K562 (cell line): ENCODE results near the gene PI4KA. TPM values are rescaled to one million over a fixed set of nuclear protein-coding genes. Genes with fewer than 3 reads are reported as not detected.
A peak's percentile ranks its signal among the peaks of the same experiment; 100 is the strongest.
"Not testable (repeated sequence)": the region's sequence is repeated elsewhere in the genome, so short reads cannot be mapped to it uniquely, and the experiment has no call there.

Experiments used
- ATAC-seq: fragments of 200-7000 bp; cut with Tn5 transposase; 3 replicates; pipeline ENCODE4 v1.9.1; 2020; ENCODE audit warnings: moderate library complexity
- BruUV-seq: library from RNA; stranded (reverse); fragments of 400-500 nt; replicated peaks from 2 replicates; lab custom pipeline; 2021; lab: Mats Ljungman, UMichigan
- CTCF ChIA-PET: fragments of 300-600 bp; formaldehyde crosslinking; extraction: SDS; loops from one replicate; lab custom pipeline; 2021; ENCODE audit warnings: low intra/inter-chr PET ratio; lab: Yijun Ruan, JAX
- POLR2A ChIA-PET: fragments of 300-600, 350-650 bp; sonication (Branson Sonifier 250); formaldehyde crosslinking; extraction: SDS; loops from one replicate; lab custom pipeline; 2021; ENCODE audit warnings: antibody characterized with exemption, inconsistent platforms; lab: Yijun Ruan, JAX
- DNase-seq, 4 experiments: peaks; one replicate each; pipeline versions ENCODE4 v3.0.0 to v3.0.0-alpha.2; 2011 to 2018; ENCODE audit warnings: low spot score in 3 of 4, mixed read lengths in 3 of 4; ENCODE audit errors: extremely low read depth in 1 of 4
- FAIRE-seq: peaks from 2 replicates; lab custom pipeline; 2011; peaks lifted over from hg19 to GRCh38; lab: Jason Lieb, UNC
- H2AFZ ChIP-seq: 2 replicates; pipeline ENCODE4 v1.6.0; 2011; ENCODE audit warnings: low read depth, low read length, control low read depth, inconsistent platforms
- H3K27ac ChIP-seq: fragments of 200-600 bp; 3 replicates; pipeline ENCODE4 v1.8.0; 2011; ENCODE audit warnings: low read depth, mild to moderate bottlenecking, control low read depth, inconsistent platforms, low read length, moderate library complexity, mixed read lengths; ENCODE audit errors: extremely low read depth
- H3K27me3 ChIP-seq, 2 experiments: fragments of 300-600 bp in 1 of 2; 2 replicates in 1 of 2; 3 replicates in 1 of 2; pipeline versions ENCODE4 v1.6.0 to v1.8.0; 2011; ENCODE audit warnings: inconsistent platforms in 2 of 2, low read length in 2 of 2, mild to moderate bottlenecking in 1 of 2, mixed read lengths in 1 of 2, moderate library complexity in 1 of 2; ENCODE audit not compliant: control insufficient read depth in 2 of 2, insufficient read depth in 2 of 2
- H3K36me3 ChIP-seq: fragments of 300-600 bp; 3 replicates; pipeline ENCODE4 v1.8.0; 2011; ENCODE audit warnings: mild to moderate bottlenecking, low read length, inconsistent platforms; ENCODE audit not compliant: control insufficient read depth, insufficient read depth
- H3K4me1 ChIP-seq, 2 experiments: fragments of 200-600 bp in 1 of 2; replicated peaks in 1 of 2; 2 replicates in 1 of 2; 3 replicates in 1 of 2; pipeline versions ENCODE4 v1.5.1 to v1.8.0; 2011; ENCODE audit warnings: inconsistent platforms in 2 of 2, low read length in 2 of 2, mild to moderate bottlenecking in 1 of 2, mixed read lengths in 1 of 2, moderate library complexity in 1 of 2; ENCODE audit not compliant: control insufficient read depth in 2 of 2, insufficient read depth in 2 of 2
- H3K4me2 ChIP-seq: 2 replicates; pipeline ENCODE4 v1.6.1; 2011; ENCODE audit warnings: low read length, control low read depth, inconsistent platforms, mixed read lengths; ENCODE audit not compliant: insufficient read depth
- H3K4me3 ChIP-seq: fragments of 200-600 bp; sonication (generic), shearing (Covaris generic); 2 replicates; pipeline ENCODE4 v1.5.1; 2016; ENCODE audit warnings: control low read depth, inconsistent platforms
- H3K79me2 ChIP-seq: fragments of 200-600 bp; 3 replicates; pipeline ENCODE4 v1.8.0; 2011; ENCODE audit warnings: low read length, inconsistent platforms; ENCODE audit not compliant: control insufficient read depth, insufficient read depth
- H3K9ac ChIP-seq, 2 experiments: 2 replicates each; pipeline versions ENCODE4 v1.6.0 to v1.6.1; 2011; ENCODE audit warnings: low read depth in 2 of 2, low read length in 2 of 2, control low read depth in 1 of 2, inconsistent platforms in 1 of 2, mild to moderate bottlenecking in 1 of 2, mixed read lengths in 1 of 2; ENCODE audit not compliant: insufficient read depth in 1 of 2
- H3K9me1 ChIP-seq: one replicate; pipeline ENCODE4 v1.6.0; 2011; ENCODE audit warnings: inconsistent platforms, mild to moderate bottlenecking, low read length, moderate library complexity; ENCODE audit not compliant: control insufficient read depth, insufficient read depth
- H3K9me3 ChIP-seq: replicated peaks from 2 replicates; pipeline ENCODE4 v1.5.1; 2011; ENCODE audit warnings: low read depth, low read length, inconsistent platforms; ENCODE audit not compliant: control insufficient read depth, insufficient read depth
- H4K20me1 ChIP-seq: replicated peaks from 2 replicates; pipeline ENCODE4 v1.6.1; 2011; ENCODE audit warnings: low read length, inconsistent platforms, mixed read lengths; ENCODE audit not compliant: control insufficient read depth, insufficient read depth
- ESRRB ChIP-seq: fragments of 250-450 bp; sonication (Bioruptor Pico); IDR thresholded peaks from 2 replicates; pipeline ENCODE4 v1.5.0; 2020; ENCODE audit warnings: mild to moderate bottlenecking, moderate library complexity, borderline replicate concordance
- FIP1L1 ChIP-seq: fragments of 200-400 bp; formaldehyde crosslinking; IDR thresholded peaks from 2 replicates; pipeline ENCODE4 v1.6.1; 2018; ENCODE audit warnings: mild to moderate bottlenecking, low read depth, low read length; ENCODE audit not compliant: poor library complexity, severe bottlenecking
- ZNF583 ChIP-seq: fragments of 250-450 bp; sonication (Bioruptor Pico); IDR thresholded peaks from 2 replicates; pipeline ENCODE4 v1.4.0; 2020
- ZNF76 ChIP-seq: fragments of 250-450 bp; sonication (Bioruptor Pico); IDR thresholded peaks from 2 replicates; pipeline ENCODE4 v1.4.0; 2020; ENCODE audit warnings: mild to moderate bottlenecking, moderate library complexity, borderline replicate concordance
- WGBS: fragments of 100-300 bp; shearing (Covaris generic); methylation state at CpG from one replicate; pipeline ENCODE4 v1.1.6; 2016; ENCODE audit warnings: low coverage, mixed read lengths; ENCODE audit not compliant: insufficient coverage; ENCODE audit errors: missing lambda C conversion rate; 5-methylcytosine and 5-hydroxymethylcytosine counted together
- in situ Hi-C: fragments of 300-500 bp; cut with MboI; formaldehyde crosslinking; loops from 4 replicates; pipeline ENCODE4 v1.15.0; 2018; ENCODE audit warnings: inconsistent platforms, mixed read lengths
- intact Hi-C: fragments of 100-400 bp; cut with micrococcal nuclease; formaldehyde crosslinking; loops from 2 replicates; pipeline ENCODE4 v1.14.2; 2022
- polyA plus RNA-seq, 8 experiments: library from polyadenylated mRNA; depleted of rRNA in 4 of 8; stranded (reverse) in 5 of 8; unstranded in 3 of 8; fragments of >200 nt; fragmentation: Nextera tagmentation in 2 of 8; fragmentation: Illumina TruSeq in 1 of 8; extraction: Ambion mirVana in 2 of 8; extraction: Trizol in 1 of 8; gene quantifications; 2 replicates each; pipeline versions ENCODE4 v1.2.1 to v1.2.3, GENCODE V29; 2011 to 2014; ENCODE audit warnings: inconsistent platforms in 1 of 8, missing spikeins in 1 of 8
- total RNA-seq, 7 experiments: library from RNA; depleted of rRNA in 6 of 7; stranded (reverse); fragments of >200 nt in 6 of 7; fragmentation: Illumina TruSeq in 2 of 7; extraction: Trizol in 2 of 7; gene quantifications; 2 replicates each; pipeline versions ENCODE4 v1.2.1 to v1.2.3, GENCODE V29; 2011 to 2021; ENCODE audit warnings: low replicate concordance in 1 of 7
- TF ChIP-seq, protein P1 (sequence below): fragments of 450-650 bp; formaldehyde crosslinking; IDR thresholded peaks from 2 replicates; pipeline ENCODE4 v1.4.0; 2022; ENCODE audit warnings: missing genetic modification characterization
- TF ChIP-seq, protein P2 (sequence below): fragments of 450-650 bp; formaldehyde crosslinking; conservative IDR thresholded peaks from 2 replicates; pipeline ENCODE4 v1.4.0; 2022; ENCODE audit warnings: mild to moderate bottlenecking, missing genetic modification characterization
- TF ChIP-seq, protein P3 (sequence below): fragments of 250-450 bp; sonication (Bioruptor Pico); IDR thresholded peaks from 2 replicates; pipeline ENCODE4 v1.4.0; 2020; ENCODE audit warnings: borderline replicate concordance

Gene PI4KA
- total and polyA plus RNA-seq, 9 of the 15 experiments (the other 6 are each of a cell fraction or from before 2014, with no cell fraction given), result 7.3 to 187 (median 84.7) TPM

DNA sequence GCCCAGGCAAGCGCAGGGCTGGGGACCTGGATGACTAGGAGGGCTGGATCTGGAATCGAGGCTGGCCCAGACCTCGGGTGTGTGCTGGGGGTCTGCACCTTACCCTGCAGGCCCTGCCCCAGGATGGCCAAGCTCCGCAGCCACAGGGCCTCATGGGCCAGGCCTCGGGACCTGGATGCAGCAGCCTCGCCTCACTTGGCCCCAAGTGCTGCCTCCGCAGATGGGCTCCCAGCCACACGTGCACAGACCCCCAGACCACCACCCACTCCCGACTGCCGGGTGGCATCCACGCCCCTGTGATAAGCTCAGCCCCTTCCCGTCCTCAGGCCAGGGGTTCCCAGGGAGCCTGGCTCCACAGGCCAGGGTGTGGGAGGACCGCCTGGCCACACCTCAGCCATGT lies 188.7 kb downstream of the PI4KA start:
- Histone ChIP-seq H3K4me1 (peaks cover 0 to 18% of the 10 kb centered on the region in 2 experiments; a peak in 1 of 5 replicates), H3K27me3 (peaks cover 23 to 36% of the 10 kb centered on the region in 2 experiments)
- TF ChIP-seq, protein P1, sequence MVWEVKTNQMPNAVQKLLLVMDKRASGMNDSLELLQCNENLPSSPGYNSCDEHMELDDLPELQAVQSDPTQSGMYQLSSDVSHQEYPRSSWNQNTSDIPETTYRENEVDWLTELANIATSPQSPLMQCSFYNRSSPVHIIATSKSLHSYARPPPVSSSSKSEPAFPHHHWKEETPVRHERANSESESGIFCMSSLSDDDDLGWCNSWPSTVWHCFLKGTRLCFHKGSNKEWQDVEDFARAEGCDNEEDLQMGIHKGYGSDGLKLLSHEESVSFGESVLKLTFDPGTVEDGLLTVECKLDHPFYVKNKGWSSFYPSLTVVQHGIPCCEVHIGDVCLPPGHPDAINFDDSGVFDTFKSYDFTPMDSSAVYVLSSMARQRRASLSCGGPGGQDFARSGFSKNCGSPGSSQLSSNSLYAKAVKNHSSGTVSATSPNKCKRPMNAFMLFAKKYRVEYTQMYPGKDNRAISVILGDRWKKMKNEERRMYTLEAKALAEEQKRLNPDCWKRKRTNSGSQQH, result peak; percentile 85; the same call in 1 of the 2 replicates
- TF ChIP-seq, protein P2, sequence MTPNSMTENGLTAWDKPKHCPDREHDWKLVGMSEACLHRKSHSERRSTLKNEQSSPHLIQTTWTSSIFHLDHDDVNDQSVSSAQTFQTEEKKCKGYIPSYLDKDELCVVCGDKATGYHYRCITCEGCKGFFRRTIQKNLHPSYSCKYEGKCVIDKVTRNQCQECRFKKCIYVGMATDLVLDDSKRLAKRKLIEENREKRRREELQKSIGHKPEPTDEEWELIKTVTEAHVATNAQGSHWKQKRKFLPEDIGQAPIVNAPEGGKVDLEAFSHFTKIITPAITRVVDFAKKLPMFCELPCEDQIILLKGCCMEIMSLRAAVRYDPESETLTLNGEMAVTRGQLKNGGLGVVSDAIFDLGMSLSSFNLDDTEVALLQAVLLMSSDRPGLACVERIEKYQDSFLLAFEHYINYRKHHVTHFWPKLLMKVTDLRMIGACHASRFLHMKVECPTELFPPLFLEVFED (CRISPR knock-in tag), result 0 out of 2 replicates have a peak, but pooled peaks have one; percentile 64
- TF ChIP-seq ZNF583 (CRISPR knock-in tag), result 0 out of 2 replicates have a peak, but pooled peaks have one; percentile 28
- TF ChIP-seq ZNF76 (CRISPR knock-in tag), result peak; percentile 51; the same call in 1 of the 2 replicates
- peak; percentile 38 for TF ChIP-seq FIP1L1
- TF ChIP-seq, protein P3, sequence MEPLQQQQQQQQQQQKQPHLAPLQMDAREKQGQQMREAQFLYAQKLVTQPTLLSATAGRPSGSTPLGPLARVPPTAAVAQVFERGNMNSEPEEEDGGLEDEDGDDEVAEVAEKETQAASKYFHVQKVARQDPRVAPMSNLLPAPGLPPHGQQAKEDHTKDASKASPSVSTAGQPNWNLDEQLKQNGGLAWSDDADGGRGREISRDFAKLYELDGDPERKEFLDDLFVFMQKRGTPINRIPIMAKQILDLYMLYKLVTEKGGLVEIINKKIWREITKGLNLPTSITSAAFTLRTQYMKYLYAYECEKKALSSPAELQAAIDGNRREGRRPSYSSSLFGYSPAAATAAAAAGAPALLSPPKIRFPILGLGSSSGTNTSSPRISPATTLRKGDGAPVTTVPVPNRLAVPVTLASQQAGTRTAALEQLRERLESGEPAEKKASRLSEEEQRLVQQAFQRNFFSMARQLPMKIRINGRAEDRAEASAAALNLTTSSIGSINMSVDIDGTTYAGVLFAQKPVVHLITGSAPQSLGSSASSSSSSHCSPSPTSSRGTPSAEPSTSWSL (CRISPR knock-in tag), result peak; percentile 61; the same call in 1 of the 2 replicates
- peak; percentile 26; the same call in 1 of the 2 replicates for TF ChIP-seq ESRRB (CRISPR knock-in tag)
- BruUV-seq, FAIRE-seq, CTCF ChIA-PET, H3K79me2 ChIP-seq, H2AFZ ChIP-seq, H3K27ac ChIP-seq, H3K9me1 ChIP-seq, H3K36me3 ChIP-seq, H3K4me2 ChIP-seq, ATAC-seq, H4K20me1 ChIP-seq, H3K9ac ChIP-seq, DNase-seq, H3K4me3 ChIP-seq, H3K9me3 ChIP-seq: not testable (repeated sequence)
- WGBS, result 7% methylated on average over 13 of the region's 13 CpGs
- POLR2A ChIA-PET, result interaction anchor here (0.6 to 0.8 kb wide), 3 partner anchors 13 to 59 kb away, joined by 3 read pairs; no protein-coding TSS in a partner anchor
- intact Hi-C loops, result loop anchor here (10.0 kb wide), 1 partner anchor 255 kb away; no protein-coding TSS in a partner anchor
- in situ Hi-C loops, result loop anchor here (5.0 kb wide), 1 partner anchor 1447 kb away; no protein-coding TSS in a partner anchor
